ACC112 (cell line): ENCODE results near the gene XPO6.
"Not testable (repeated sequence)": the region's sequence is repeated elsewhere in the genome, so short reads cannot be mapped to it uniquely, and the experiment has no call there.

ENCODE experiments used
- H2AFZ ChIP-seq: fragments of 200-600 bp; sonication (generic); one replicate; pipeline ENCODE4 v1.6.0; 2017; ENCODE audit warnings: antibody characterized with exemption, low read length; ENCODE audit not compliant: unreplicated experiment
- H3K27ac ChIP-seq: fragments of 200-600 bp; sonication (generic); 2 replicates; pipeline ENCODE4 v1.5.1; 2014; ENCODE audit warnings: low read depth, mild to moderate bottlenecking, antibody characterized with exemption, low read length, moderate library complexity
- H3K27me3 ChIP-seq: fragments of 200-600 bp; sonication (generic); 2 replicates; pipeline ENCODE4 v1.6.1; 2014; ENCODE audit warnings: mild to moderate bottlenecking, antibody characterized with exemption, low read length, moderate library complexity, mixed read lengths; ENCODE audit not compliant: insufficient read depth
- H3K36me3 ChIP-seq: fragments of 200-600 bp; sonication (generic); 2 replicates; pipeline ENCODE4 v1.6.1; 2016; ENCODE audit warnings: mild to moderate bottlenecking, antibody characterized with exemption, low read length, moderate library complexity, mixed read lengths; ENCODE audit not compliant: insufficient read depth
- H3K4me1 ChIP-seq: fragments of 200-600 bp; sonication (generic); one replicate; pipeline ENCODE4 v1.6.1; 2016; ENCODE audit warnings: low read length, mixed read lengths; ENCODE audit not compliant: insufficient read depth, unreplicated experiment, control insufficient read depth
- H3K4me3 ChIP-seq: fragments of 200-600 bp; sonication (generic); 2 replicates; pipeline ENCODE4 v1.5.1; 2014; ENCODE audit warnings: mild to moderate bottlenecking, low read depth, low read length
- H3K79me2 ChIP-seq: fragments of 200-600 bp; sonication (generic); one replicate; pipeline ENCODE4 v1.6.0; 2016; ENCODE audit warnings: low read length; ENCODE audit not compliant: control insufficient read depth, unreplicated experiment, insufficient read depth

XPO6 gene

DNA sequence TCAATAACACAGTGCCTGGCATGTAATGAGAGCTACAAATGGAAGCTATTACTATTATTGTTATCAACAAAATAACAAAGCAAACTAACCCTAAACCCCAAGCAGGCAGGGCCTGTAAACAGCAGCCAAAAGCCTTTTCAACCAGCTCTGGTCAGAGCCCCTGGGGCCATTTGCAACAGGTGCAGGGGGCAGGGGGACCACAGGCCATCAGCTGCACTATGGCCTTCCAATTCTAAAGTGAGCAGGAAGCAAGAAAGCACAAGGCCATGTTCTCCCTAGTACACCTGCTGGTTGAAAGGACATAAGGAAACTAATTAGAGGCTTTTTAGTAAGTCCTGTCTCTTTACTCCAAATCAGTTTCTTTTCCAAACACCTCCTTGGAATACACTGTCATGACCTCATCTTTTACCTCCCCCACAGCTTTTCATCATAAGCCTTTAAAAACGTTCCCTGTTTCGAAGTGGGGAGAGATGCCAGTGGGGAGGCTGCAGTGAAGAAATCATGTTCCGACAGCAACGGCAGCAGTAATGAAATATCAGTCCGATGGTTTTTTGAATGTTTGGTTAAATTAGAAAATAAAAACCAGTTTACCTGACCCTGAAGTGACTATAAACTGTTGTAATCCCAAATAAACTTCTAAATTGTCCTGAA, 79.9 kb downstream of the XPO6 start:
- no peak overlapping the region for H3K27ac ChIP-seq
- H3K36me3 ChIP-seq, result peaks cover 33% of the 10 kb centered on the region
- peaks cover 13% of the 10 kb centered on the region for H3K79me2 ChIP-seq

DNA sequence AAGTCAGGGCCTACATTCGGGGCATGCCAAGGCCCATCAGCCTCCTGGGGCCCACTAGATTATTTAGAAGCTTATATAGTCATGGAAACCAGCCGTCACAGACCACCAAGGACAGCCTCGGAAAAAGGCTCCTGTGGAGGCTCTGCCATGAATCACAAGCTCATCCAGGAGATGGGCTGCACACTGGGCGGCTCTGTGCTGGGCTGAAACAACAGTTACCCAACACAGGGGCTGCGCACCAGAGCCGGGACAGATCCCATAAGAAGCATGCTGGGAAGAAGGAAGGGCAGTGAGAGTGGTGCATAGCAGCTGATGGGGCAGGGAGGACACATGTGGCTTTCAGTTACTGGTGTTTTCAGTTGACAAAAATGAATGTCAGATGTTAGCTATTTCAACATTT, 80.6 kb downstream of the XPO6 start:
- no peaks in the 10 kb centered on the region for H3K27me3 ChIP-seq
- H3K79me2 ChIP-seq, result peaks cover 10% of the 10 kb centered on the region
- H3K36me3 ChIP-seq, result peaks cover 33% of the 10 kb centered on the region

More for the DNA sequence above, 79.9 kb downstream of the XPO6 start:
- H3K27me3 ChIP-seq, result no peaks in the 10 kb centered on the region
- H2AFZ ChIP-seq, result no peak overlapping the region
- no peak overlapping the region for H3K4me3 ChIP-seq
- H3K4me1 ChIP-seq, result no peaks in the 10 kb centered on the region

DNA sequence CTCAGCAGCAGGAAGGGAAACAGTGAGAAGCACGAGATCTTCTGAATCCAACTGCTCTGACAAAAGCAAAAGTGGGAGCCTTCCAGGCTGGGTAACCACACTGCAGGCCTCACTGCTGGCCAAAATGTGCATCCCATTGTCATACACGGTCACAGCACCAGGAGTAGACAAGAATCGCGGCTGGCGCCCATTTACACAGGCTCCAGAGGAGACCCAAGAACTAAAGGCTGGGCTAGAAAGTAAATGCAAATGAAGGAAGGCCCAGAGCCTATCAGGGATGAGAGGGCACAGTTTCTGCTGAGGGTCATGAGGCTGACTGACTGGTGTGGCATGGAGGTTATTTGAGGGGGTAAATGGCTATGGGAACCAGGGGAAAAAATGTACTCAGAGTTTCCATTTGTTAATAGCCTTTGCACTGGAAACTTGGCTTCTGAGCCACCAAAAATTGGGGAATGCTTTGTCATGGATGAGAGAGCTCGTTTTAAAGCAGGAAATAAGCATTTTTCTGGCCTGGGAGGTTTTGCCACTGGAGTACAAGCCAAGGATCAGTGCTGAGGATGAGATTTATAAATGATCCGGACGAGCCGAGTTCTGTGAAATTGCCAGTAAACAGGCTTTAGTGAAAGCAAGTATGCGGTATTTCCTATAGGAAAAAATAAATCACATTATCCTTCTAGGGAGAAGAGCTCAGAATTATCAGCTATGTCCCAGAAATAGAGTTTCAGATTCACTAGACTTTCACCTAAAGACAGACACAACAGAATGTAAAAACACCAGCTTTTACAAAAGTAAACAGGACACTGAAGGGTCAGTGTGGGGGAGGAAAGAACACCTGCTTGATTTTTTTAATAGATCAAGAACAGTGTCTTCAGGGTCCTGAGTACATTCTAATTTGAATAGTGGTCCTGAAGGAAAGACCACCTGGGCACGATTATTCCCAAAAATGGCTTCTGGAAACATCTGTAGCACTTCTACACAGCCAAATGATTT, 81.4 kb downstream of the XPO6 start:
- H3K79me2 ChIP-seq, result peaks cover 10% of the 10 kb centered on the region
- no peak overlapping the region for H3K4me3 ChIP-seq
- peaks cover 37% of the 10 kb centered on the region for H3K36me3 ChIP-seq
- H3K4me1 ChIP-seq, result no peaks in the 10 kb centered on the region
- H2AFZ ChIP-seq, result no peak overlapping the region
- no peak overlapping the region for H3K27ac ChIP-seq
- no peaks in the 10 kb centered on the region for H3K27me3 ChIP-seq

More for the DNA sequence above, 80.6 kb downstream of the XPO6 start:
- no peak overlapping the region for H3K27ac ChIP-seq
- no peak overlapping the region for H3K4me3 ChIP-seq
- H3K4me1 ChIP-seq, result no peaks in the 10 kb centered on the region
- H2AFZ ChIP-seq, result no peak overlapping the region

DNA sequence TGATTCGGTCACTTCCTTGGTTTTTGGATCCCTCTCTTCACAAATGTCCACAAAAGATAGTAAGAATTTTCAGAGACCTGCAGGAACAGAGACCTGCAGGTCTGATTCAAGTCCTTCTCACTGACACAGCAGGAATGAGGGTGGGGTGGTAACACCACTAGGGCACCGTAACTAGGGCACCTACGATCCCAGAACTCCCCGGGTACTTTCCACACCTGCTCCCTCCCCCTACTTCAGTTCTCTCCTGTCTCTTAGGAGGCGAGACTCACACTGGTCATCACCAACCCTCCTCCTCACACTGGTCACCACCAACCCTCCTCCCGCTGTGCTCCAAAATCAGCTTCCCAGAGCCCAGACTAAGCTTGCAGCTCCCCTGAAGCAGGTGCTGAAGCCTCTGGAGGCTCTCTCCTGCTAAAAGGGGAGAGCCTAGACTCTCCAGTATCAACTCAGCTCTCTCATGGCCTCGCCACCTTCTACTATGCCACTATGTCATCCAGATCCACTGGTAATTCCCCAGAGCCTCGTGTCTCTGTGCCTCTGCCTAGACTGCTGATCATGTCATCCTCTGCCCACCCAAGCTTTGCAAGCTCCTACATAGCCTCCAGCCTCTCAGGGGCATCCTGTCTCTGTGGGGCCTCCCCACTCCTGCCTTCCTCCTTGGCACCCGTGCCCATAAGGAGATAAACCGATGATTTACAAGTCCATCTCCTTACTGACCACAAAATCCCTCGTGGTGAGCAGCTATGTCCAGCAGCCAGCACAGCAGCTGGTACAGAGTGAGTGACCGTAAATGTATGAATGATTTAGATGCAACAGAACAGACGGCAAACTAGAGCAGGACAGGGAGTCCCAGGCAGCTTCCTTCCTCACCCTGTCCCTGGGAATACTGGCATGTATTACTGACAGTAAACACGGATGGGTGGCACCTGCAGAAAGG, 84.8 kb downstream of the XPO6 start:
- peaks cover 10% of the 10 kb centered on the region for H3K79me2 ChIP-seq
- no peaks in the 10 kb centered on the region for H3K4me1 ChIP-seq
- H3K27me3 ChIP-seq, result no peaks in the 10 kb centered on the region
- no peak overlapping the region for H2AFZ ChIP-seq
- peaks cover 40% of the 10 kb centered on the region for H3K36me3 ChIP-seq
- no peak overlapping the region for H3K4me3 ChIP-seq
- H3K27ac ChIP-seq, result no peak overlapping the region

DNA sequence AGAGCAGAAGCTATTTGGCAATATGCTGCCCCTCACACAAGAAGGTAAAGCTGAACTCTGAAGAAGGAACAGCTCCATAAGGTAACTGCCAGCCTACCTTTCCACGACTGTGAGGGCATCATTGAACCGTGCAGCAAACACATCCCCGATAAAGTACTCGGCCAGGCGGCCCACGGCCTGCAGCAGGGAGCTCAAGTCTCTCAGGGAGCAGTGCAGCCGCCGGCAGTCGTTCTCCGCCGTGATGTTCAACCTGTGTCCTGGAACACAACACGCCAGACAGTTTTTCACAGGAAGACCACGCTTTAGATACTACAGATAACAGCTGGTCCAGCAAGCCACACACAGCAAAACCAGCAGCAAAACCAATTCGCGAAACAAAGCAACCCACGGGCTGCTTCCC, 86.2 kb downstream of the XPO6 start:
- Histone ChIP-seq H3K27me3 (no peaks in the 10 kb centered on the region), H2AFZ (no peak overlapping the region), H3K79me2 (peaks cover 10% of the 10 kb centered on the region), H3K27ac (no peak overlapping the region), H3K36me3 (peaks cover 42% of the 10 kb centered on the region), H3K4me1 (no peaks in the 10 kb centered on the region), H3K4me3 (no peak overlapping the region)

DNA sequence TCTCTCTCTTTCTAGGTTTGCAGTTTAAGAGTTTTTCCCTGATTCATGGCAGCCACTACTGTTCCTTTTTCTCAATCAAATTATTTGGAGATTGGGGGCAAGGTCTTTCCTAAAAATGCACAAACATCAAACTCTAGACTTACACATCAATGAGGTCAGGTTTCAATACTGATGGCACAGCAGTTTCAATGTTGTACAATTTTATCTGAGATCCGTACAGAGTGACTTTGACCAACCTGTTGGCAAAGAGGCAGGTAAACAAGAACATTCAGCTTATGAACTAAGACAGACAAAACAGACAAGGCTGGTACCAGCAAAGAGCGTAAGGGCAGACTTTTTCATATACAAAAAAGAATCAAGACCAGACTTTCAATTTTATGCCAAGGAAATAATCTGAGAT, 90.2 kb downstream of the XPO6 start:
- no peak overlapping the region for H3K27ac ChIP-seq
- H3K4me3 ChIP-seq, result no peak overlapping the region
- H2AFZ ChIP-seq, result no peak overlapping the region
- no peaks in the 10 kb centered on the region for H3K79me2 ChIP-seq
- H3K27me3 ChIP-seq, result no peaks in the 10 kb centered on the region
- no peaks in the 10 kb centered on the region for H3K4me1 ChIP-seq
- peaks cover 41% of the 10 kb centered on the region for H3K36me3 ChIP-seq

DNA sequence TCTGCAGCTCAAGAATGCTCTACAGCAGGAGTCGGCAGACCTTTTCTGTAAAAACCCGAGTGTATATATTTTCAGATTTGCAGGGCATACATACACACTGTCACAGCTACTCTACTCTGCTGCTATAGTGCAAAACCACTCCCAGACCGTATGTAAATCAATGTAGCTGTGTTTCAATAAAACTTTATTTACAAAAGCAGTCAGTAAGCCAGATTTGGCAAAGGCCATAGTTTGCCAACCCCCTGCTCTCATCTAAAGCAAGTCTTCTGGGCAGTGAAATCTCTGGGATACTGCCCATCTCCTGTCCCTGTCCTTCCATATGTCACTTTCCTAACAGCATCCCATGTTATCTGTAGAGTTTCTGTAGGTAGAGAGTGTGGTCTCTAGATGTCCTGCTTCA, 91.0 kb downstream of the XPO6 start:
- no peak overlapping the region for H3K4me3 ChIP-seq
- peaks cover 42% of the 10 kb centered on the region for H3K36me3 ChIP-seq
- H3K79me2 ChIP-seq, result no peaks in the 10 kb centered on the region
- H2AFZ ChIP-seq, result no peak overlapping the region
- no peaks in the 10 kb centered on the region for H3K27me3 ChIP-seq
- no peak overlapping the region for H3K27ac ChIP-seq
- no peaks in the 10 kb centered on the region for H3K4me1 ChIP-seq

DNA sequence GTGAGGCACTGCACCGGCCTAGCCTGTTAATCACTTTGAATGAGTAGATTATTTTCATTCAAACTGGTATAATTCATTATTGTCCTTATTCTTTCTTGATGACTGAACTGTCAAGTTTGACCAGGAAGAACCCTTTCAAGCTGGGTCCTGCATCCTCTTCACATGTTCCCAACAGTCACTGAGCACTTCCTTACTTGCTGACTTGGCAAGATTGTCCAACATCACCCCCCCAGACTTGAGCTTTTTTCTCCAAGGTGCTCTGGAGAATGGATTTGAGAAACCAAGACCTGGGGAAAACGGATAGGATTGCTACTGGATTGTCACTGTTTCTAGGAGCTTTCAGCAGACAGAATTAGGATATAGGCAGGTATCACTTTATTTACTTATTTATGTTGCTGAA, 93.1 kb downstream of the XPO6 start:
- H2AFZ ChIP-seq, result no peak overlapping the region
- H3K27ac ChIP-seq, result no peak overlapping the region
- peaks cover 53% of the 10 kb centered on the region for H3K36me3 ChIP-seq
- H3K4me3 ChIP-seq, result no peak overlapping the region
- H3K27me3 ChIP-seq, result no peaks in the 10 kb centered on the region
- H3K79me2 ChIP-seq, result no peaks in the 10 kb centered on the region
- no peaks in the 10 kb centered on the region for H3K4me1 ChIP-seq

DNA sequence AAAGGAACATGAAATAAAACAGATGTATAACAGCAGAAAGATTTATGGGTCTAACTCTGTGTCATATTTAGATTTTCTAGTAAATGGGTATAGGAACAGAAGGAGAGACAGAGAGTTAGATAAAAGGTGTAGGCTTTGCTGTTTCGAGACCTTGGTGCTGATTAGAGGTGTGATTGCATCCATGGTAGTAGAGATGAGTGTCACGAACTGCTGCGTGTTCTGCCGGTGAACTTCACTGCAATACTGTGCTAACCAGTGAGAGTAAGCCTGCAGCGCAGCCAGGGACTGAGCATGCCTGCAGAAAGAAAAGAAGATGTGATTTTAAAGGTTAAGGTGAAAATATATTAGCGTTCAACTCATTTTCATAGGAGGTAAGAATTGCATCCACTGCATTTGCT, 94.6 kb downstream of the XPO6 start:
- no peak overlapping the region for H3K4me3 ChIP-seq
- H3K27me3 ChIP-seq, result no peaks in the 10 kb centered on the region
- no peak overlapping the region for H3K27ac ChIP-seq
- H3K79me2 ChIP-seq, result no peaks in the 10 kb centered on the region
- no peaks in the 10 kb centered on the region for H3K4me1 ChIP-seq
- H2AFZ ChIP-seq, result no peak overlapping the region
- H3K36me3 ChIP-seq, result peaks cover 49% of the 10 kb centered on the region

DNA sequence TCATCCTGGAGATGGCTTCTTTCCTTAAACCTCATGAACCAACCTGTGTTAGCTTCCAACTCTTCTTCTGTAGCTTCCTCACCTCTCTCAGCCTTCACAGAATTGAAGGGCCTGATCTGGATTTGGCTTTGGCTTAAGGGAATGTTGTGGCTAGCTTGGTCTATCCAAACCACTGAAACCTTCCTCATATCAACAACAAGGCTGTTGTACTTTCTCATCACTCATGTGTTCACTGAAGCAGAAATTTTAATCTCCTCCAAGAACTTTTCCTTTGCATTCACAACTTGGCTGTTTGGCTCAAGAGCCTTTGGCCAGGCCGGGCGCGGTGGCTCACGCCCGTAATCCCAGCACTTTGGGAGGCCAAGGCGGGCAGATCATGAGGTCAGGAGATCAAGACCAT, 95.9 kb downstream of the XPO6 start:
- H3K36me3 ChIP-seq, result peaks cover 41% of the 10 kb centered on the region
- not testable (repeated sequence) for H3K79me2 ChIP-seq, H2AFZ ChIP-seq, H3K4me1 ChIP-seq, H3K27ac ChIP-seq, H3K4me3 ChIP-seq, H3K27me3 ChIP-seq
